H1 (cell line): Measurements from ENCODE around the gene PRAF2.

Experiments
- CTCF ChIP-seq, 3 experiments: IDR thresholded peaks; 1 replicate in 2 of 3; 2 replicates in 1 of 3; pipeline versions ENCODE4 v1.5.1 to v1.6.1; 2011; ENCODE audit warnings: low read length in 3 of 3, mild to moderate bottlenecking in 3 of 3, inconsistent platforms in 2 of 3, low read depth in 1 of 3, moderate library complexity in 1 of 3; ENCODE audit not compliant: insufficient read depth in 1 of 3; ENCODE audit errors: control extremely low read depth in 1 of 3
- EZH2 ChIP-seq: fragments of 200-600 bp; sonication (generic); IDR thresholded peaks from 2 replicates; pipeline ENCODE4 v1.7.1; 2012; ENCODE audit warnings: low read depth, mild to moderate bottlenecking, moderate library complexity, low read length, inconsistent platforms; ENCODE audit not compliant: severe bottlenecking
- HDAC6 ChIP-seq: IDR thresholded peaks from one replicate; pipeline ENCODE4 v1.7.1; 2012; ENCODE audit warnings: low read depth, mild to moderate bottlenecking, inconsistent platforms, low read length, moderate library complexity
- JUND ChIP-seq: IDR thresholded peaks from 2 replicates; pipeline ENCODE4 v1.6.1; 2011; ENCODE audit warnings: mild to moderate bottlenecking, improper control_type of control experiment, low read length
- MAFK ChIP-seq: IDR thresholded peaks from 2 replicates; pipeline ENCODE4 v1.6.1; 2012; ENCODE audit warnings: low read depth, mild to moderate bottlenecking, improper control_type of control experiment, low read length
- MAX ChIP-seq: IDR thresholded peaks from 2 replicates; pipeline ENCODE4 v1.6.1; 2012; ENCODE audit warnings: inconsistent platforms
- POLR2A ChIP-seq, 2 experiments: IDR thresholded peaks; 1 replicate in 1 of 2; 2 replicates in 1 of 2; pipeline ENCODE4 v1.6.1; 2011; ENCODE audit warnings: low read depth in 2 of 2, low read length in 2 of 2, mild to moderate bottlenecking in 2 of 2; ENCODE audit errors: control extremely low read depth in 1 of 2
- POLR2AphosphoS5 ChIP-seq: IDR thresholded peaks from 2 replicates; pipeline ENCODE4 v1.6.1; 2011; ENCODE audit warnings: low read depth, low read length
- SIN3A ChIP-seq, 2 experiments: IDR thresholded peaks in 1 of 2; conservative IDR thresholded peaks in 1 of 2; 2 replicates each; pipeline ENCODE4 v1.6.1; 2011 to 2012; ENCODE audit warnings: low read length in 2 of 2, improper control_type of control experiment in 1 of 2, low read depth in 1 of 2, mild to moderate bottlenecking in 1 of 2
- SP4 ChIP-seq: IDR thresholded peaks from 2 replicates; pipeline ENCODE4 v1.6.1; 2012; ENCODE audit warnings: low read length, inconsistent platforms
- TAF1 ChIP-seq: IDR thresholded peaks from 2 replicates; pipeline ENCODE4 v1.6.1; 2011; ENCODE audit warnings: mild to moderate bottlenecking, low read depth, low read length
- TEAD4 ChIP-seq: IDR thresholded peaks from 2 replicates; pipeline ENCODE4 v1.6.1; 2012; ENCODE audit warnings: low read depth, low read length, inconsistent platforms, mixed read lengths
- YY1 ChIP-seq: IDR thresholded peaks from 2 replicates; pipeline ENCODE4 v1.6.1; 2011; ENCODE audit warnings: low read depth, mild to moderate bottlenecking, low read length

GRCh38 chrX:49116716-49117115 lies 42.9 kb upstream of the PRAF2 start:
- TF ChIP-seq TEAD4 (no peak), POLR2AphosphoS5 (no peak), MAX (no peak), POLR2A (IDR thresholded peaks at IDR 0.05; ENCODE audit: control extremely low read depth in 1 of 2, low read depth in 2 of 2, low read length in 2 of 2) (no peak), CTCF (IDR thresholded peaks at IDR 0.05; ENCODE audit: control extremely low read depth in 1 of 3, insufficient read depth in 1 of 3, low read depth in 1 of 3, low read length in 3 of 3) (no peak), SIN3A (conservative IDR thresholded peaks at IDR 0.05 in 1 of 2, IDR thresholded peaks at IDR 0.05 in 1 of 2; ENCODE audit: low read depth in 1 of 2, low read length in 2 of 2) (no peak), HDAC6 (no peak), MAFK (no peak), SP4 (no peak), EZH2 (no peak), JUND (no peak), TAF1 (no peak), YY1 (no peak)
